Measurements from ENCODE around the gene PTGES3.
"Not testable (repeated sequence)": the region's sequence is repeated elsewhere in the genome, so short reads cannot be mapped to it uniquely, and the experiment has no call there.

Gene PTGES3

GRCh38 chr12:56657416-56658379, 30.4 kb downstream of the PTGES3 start:
- DNase-seq (ENCODE audit: low read depth in 1 of 2, low spot score in 1 of 2), result no peak

- not testable (repeated sequence) for DNase-seq (ENCODE audit: low read depth in 1 of 2, low spot score in 1 of 2)
These were observed 34.3 kb downstream of the PTGES3 start for GRCh38 chr12:56653781-56654180.

DNA sequence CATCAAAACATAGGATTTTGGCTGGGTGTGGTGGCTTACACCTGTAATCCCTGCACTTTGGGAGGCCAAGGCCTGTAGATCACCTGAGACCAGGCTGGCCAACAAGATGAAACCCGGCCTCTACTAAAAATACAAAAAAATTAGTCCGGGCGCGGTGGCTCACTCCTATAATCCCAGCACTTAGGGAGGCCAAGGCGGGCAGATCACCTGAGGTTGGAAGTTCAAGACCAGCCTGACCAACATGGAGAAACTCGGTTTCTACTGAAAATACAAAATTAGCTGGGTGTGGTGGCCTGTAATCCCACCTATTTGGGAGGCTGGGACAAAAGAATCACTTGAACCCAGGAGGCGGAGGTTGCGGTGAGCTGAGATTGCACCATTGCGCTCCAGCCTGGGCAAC, 40.1 kb downstream of the PTGES3 start:
- not testable (repeated sequence) for DNase-seq (ENCODE audit: low read depth in 1 of 2, low spot score in 1 of 2)

DNA sequence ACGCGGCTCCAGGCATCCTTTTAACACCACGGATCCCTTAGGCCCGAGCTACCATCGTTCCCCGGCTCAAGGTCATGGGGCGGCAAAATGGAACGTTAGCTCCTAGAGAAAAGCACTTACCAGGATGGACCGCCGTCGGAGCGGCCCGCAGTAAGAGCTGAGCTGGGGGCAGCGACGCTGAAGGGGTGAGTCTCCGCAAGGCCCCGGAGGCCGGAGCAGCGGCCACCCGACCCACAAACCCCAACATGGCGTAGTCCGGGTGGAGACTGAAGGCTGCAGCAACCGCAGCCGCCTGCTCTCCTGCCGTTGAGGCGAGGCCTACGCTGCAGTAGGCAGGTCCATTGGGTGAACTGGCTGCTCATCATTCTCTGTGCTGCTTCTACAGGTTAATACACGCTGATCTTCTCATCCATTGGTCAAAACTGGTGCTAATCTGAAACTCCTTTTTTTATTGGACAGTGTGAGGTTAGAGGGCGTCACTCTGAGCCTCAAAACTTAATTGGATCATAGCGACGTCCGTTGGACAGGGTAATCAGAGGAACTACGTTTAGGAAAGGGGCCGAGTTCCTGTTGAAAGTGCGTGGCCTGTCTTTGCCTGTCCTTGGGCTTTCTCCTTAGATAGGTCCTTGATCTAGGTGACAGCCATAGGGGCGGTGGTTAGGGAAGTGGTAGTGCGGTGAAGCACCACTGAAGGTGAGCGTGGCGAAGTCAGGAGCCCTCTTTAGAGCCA, 42.2 kb downstream of the PTGES3 start, which contains the start of gene ATP5F1B:
TSS of gene ATP5F1B (minus strand) at position 268 of the 730 bp plus-strand sequence. CDS start at position 247, 21 bp downstream.
- DNase-seq (ENCODE audit: low read depth in 1 of 2, low spot score in 1 of 2), result peak; percentile 72 to 80

DNA sequence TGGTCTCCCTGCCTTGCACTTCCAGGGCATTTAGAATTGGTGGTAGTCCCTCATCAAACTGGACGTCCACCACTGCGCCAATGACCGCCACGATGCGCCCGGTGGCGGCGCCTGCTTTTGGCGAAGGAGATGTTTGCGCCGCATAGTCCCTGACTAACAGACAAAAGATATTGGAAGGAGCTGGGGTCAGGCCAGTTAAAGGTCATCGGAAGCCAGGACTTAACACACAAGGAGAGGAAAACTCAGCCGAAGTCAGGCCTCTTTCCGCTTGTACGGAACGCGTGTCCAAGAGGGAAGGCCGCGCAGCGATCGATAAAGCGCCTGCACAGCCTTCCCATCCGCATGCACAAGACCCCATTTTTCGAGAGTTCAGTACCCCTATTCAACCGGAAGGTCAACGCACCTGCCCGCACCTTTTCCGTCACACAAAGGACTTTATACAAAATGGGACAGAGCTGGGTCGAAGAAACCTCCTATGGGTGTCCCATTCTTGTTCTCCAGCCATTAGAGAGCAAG, 42.8 kb downstream of the PTGES3 start:
- DNase-seq (ENCODE audit: low read depth in 1 of 2, low spot score in 1 of 2), result no peak

- no peak for DNase-seq (ENCODE audit: low read depth in 1 of 2, low spot score in 1 of 2)
These were observed 43.4 kb downstream of the PTGES3 start for GRCh38 chr12:56644654-56645053.

DNA sequence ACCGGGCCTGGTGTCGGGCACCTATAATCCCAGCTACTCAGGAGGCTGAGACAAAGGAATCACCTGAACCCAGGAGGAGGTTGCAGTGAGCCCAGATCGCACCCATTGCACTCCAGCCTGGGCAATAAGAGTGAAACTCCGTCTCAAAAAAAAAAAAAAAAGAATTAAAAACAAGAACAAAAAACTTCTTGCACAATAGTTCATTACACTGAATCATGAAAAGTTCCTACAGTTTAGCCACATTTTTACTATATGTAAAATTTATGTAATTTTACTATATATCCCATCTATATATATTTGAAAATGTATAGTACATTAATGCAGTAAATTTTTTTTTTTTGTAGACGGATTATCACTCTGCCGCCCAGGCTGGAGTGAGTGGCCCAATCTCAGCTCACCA, 46.9 kb downstream of the PTGES3 start:
- no peak for DNase-seq (ENCODE audit: low read depth in 1 of 2, low spot score in 1 of 2)

GRCh38 chr12:56637621-56638020, 50.5 kb downstream of the PTGES3 start:
- no peak for DNase-seq (ENCODE audit: low read depth in 1 of 2, low spot score in 1 of 2)

- peak; percentile 82 to 84 for DNase-seq (ENCODE audit: low read depth in 1 of 2, low spot score in 1 of 2)
These were observed 51.2 kb downstream of the PTGES3 start for GRCh38 chr12:56636675-56637540.

GRCh38 chr12:56635806-56636674, 52.0 kb downstream of the PTGES3 start:
- DNase-seq (ENCODE audit: low read depth in 1 of 2, low spot score in 1 of 2), result peak; percentile 64 to 69

GRCh38 chr12:56634837-56635791, 53.0 kb downstream of the PTGES3 start:
- DNase-seq (ENCODE audit: low read depth in 1 of 2, low spot score in 1 of 2), result peak; percentile 41 to 46

DNA sequence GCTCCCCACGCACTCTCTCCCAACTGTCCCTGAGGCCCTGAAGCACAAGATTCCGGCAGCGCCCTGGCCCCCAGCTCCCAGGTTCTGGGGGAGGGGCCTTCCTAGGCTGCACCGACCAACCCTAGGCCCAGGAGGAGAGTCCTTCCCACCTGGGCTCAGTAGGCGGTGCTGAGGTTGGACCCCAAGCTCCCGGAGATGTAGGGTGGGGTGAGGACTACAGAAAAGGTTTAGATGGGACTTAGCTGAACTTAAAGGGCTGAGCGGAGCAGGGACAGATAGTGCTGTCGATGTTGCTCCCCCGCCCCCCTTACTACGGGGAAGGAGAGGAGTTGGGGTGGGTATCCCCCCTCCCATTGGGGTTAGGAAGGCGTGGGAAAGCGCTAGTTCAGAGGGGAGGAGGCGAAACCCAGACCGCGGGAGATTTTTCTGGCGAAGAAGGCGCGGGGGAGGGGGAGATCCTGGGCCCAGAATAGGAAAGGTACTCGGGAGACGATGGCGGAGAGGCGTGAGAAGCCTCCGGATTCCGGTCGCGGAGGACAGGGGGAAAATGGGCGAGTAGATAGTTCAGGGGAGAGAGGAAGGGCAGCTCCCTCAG, 53.7 kb downstream of the PTGES3 start:
- no peak for DNase-seq (ENCODE audit: low read depth in 1 of 2, low spot score in 1 of 2)

DNA sequence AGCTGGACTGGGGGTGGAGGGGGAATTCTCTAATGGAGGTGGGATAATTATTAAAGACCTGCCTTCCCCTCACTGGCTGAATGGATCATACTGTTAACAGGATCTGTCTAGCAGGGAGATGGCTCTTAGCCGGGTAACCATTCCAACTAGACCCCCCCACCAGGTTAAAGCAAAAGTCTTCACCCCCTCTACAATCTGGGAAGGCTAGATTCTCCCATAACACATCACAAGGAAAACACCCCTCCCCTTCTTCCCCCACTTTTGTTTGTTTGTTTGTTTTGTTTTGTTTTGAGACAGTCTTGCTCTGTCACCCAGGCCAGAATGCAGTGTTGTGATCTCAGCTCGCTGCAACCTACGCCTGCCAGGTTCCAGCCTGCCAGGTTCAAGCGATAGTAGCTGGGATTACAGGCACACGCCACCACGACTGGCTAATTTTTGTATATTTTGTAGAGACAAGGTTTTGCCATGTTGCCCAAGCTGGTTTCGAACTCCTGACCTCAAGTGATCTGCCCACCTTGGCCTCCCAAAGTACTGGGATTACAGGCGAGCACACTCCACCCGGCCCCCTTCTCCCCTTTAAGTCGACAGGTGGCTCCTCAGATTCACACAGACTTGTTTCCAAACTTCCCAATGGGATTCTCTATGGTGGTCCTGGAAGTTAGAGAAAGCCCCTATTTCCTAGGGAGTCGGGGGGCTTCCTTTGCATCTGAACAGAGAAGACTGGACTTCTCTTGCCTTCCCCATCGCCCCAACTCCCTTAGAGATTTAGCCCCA, 54.4 kb downstream of the PTGES3 start:
- DNase-seq (ENCODE audit: low read depth in 1 of 2, low spot score in 1 of 2), result no peak

- DNase-seq (ENCODE audit: low read depth in 1 of 2, low spot score in 1 of 2), result no peak
These were observed 55.2 kb downstream of the PTGES3 start for GRCh38 chr12:56632701-56633467.

DNA sequence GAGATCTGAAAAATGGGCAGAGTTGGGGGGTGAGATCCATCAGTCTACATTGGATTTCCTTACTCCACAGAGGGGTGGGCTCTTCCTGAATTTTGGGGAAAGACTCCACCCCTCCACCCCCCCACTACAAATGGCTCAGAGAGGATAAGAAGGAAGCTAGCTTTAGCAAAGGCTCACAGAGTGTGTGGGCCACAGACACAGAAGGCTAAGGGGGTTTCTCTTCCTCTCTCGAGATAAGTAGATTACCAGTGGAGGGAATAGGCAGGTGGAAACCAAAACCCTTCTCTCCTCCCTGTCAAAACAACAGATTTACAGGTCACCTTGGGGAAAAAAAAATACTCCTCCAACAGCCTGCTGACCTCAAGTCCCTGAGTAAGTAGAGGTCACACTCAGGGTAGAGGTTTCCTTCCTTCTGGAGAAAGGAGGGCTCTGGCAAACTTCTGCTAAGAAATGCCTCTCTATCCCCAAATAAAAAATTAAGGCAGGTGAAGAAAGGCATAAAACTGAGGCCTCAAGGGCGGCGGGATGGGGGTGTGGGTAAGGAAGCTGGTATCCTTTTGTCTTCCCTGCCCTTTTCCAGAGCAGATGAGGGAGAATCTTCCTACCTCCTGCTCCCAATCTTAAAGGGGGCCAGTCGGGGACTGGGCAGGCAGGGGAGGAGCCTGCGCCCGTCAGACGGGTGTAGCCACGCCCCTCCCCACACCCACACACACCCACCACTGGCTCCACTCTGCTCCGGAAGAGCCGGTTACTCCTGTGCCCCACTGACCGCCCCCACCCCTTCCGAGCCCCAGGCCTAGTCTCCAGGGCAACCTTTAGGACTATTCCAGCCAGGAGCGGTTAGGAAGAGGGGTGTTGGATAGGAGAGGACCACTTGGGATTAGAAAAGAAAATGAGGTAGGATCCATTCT, 56.0 kb downstream of the PTGES3 start:
- DNase-seq (ENCODE audit: low read depth in 1 of 2, low spot score in 1 of 2), result peak; percentile 14 to 42

DNA sequence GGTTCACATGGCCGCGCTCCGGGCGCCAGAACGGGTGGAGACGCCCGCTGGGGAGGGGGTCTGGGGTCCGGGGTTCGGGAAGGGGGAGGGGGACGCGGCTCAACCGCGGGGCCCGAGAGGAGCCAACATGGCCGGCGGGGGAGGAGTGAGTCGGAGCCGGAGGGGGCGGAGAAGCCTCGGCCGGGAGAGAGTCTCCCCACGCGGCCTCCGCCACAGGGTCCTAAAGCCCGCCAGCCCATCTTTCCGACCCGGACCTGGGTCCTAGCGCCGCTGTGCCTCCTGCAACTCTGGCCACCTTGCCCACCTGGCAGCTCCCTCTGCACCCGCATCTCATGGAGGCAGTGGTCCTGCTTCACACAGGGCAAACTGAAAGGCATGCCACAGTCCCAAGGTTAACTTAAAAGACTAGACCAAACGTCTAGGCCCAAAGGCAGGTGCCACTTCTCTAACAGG, 57.9 kb downstream of the PTGES3 start, which contains the start of gene BAZ2A:
TSS of gene BAZ2A (minus strand) at position 147 of the 453 bp plus-strand sequence. CDS start 12,796 bp downstream, outside the sequence.
- peak; percentile 76 to 77 for DNase-seq (ENCODE audit: low read depth in 1 of 2, low spot score in 1 of 2)
